ENCODE measurements around the gene STX18.

Gene STX18

DNA sequence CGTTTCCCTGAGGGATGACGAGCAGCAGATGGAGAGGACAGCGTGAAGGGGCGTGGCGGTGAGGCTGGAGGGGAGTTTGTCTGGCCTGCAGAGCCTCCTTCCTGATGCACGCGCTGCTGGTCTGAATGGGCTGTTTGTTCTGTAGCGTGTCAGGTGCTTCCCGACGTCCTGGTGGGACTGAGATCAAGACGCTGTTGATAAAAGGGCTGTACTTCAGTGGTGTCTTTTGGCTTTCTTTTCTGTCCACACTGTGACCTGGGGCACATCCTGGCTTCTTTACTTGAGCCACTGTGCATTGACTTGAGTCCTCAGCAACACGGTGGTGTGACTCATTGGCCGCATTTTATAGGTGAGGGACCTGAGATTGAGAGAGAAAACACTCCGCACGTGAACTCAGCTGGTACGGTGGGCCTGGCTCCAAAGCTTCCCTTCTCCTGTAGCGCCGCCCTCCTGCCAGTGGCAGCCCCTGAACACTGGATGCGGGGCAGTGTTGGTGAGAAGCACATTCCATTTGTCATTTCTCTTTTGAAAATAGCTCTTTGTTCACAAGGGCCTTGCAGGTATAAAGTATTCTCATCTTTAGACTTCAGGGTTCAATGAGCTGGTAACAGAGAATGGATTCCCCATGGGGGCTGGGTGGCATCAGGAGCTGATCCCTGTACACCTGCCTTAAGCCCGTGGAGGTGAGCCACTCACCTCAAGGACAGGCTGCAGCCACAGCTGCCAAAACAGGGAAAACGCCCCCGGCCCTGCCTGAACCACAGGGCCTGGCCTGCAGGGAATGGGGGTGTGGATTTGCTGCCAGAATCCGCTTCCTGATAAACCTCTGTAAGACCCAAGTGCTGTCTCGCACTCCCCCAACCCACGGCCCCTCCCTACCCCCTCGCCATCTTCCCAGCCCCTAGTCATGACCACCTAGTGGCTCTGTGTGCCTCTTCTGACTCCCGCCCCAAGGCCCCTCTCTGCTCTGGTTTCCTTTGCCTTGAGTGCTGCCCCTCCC is 125.7 kb downstream of the STX18 start:
- DNase-seq: no peak

DNA sequence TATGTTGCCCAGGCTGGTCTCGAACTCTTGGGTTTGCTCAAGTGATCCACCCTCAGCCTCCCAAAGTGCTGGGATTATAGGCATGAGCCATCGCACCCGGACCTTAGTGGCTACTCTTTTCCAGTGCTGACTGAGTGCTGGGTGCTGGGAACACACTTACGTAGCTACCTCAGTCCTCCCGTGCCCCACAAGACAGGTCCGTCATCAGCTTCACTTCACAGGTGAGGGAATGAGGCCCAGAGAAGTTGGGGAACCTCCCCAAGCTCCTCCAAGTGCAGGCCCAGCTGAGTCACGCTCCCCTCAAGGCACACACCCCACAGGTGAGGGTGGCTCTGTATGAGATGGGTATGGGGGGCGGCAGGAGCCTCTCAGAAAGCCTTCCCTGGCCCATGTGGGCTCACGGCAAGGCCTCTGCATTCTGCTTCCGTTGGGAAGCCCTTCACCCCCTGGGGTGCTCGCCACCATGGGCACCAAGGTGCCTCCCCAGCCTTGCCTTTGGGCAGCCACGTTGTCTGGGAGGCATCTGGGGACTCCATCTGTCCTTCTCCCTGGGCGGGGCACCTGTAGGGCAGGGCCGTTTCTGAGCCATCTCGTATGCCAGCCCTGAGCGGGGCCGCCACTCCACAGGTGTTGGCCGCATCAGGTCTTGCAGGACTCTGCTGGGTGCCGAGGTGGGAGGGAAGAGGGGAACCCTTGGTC is 126.6 kb downstream of the STX18 start:
- no peak for DNase-seq

DNA sequence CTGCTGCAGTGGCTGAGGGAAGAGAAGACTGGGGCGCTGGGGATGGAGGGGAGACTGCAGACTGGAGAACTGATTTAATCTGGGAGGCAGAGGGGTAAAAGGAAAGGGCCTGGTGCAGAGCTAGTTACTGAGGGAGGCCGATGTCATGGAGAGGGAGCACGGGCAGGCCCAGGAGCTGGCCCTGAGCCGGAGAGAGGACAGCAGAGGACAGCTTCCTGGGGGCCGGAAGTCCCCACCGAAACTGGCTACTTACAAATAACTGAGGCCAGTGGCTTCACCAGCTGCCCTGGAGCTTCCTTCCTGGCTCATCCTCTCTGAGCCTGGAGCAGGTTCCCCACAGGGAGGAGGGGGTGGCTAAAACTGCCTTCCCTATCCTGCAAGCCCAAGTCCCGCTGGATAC is 128.0 kb downstream of the STX18 start:
- DNase-seq: no peak

DNA sequence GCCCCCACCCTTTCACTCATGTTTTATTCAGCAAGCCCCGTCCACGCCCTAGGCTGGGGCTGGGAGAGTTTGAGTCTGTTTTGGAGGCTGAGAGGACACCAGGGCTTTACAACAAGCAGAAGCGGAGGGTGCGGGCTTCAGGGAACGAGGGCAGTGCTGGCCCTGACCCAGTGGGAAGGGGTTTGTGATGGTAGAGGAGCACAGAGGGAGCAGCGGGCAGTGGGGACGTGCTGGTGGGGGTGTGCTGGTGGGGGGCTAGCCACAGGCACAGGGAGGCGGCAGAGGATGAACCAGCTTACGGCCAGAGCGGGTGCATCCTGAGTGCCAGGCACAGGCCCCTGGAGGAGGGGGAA is 128.5 kb downstream of the STX18 start:
- no peak for DNase-seq

DNA sequence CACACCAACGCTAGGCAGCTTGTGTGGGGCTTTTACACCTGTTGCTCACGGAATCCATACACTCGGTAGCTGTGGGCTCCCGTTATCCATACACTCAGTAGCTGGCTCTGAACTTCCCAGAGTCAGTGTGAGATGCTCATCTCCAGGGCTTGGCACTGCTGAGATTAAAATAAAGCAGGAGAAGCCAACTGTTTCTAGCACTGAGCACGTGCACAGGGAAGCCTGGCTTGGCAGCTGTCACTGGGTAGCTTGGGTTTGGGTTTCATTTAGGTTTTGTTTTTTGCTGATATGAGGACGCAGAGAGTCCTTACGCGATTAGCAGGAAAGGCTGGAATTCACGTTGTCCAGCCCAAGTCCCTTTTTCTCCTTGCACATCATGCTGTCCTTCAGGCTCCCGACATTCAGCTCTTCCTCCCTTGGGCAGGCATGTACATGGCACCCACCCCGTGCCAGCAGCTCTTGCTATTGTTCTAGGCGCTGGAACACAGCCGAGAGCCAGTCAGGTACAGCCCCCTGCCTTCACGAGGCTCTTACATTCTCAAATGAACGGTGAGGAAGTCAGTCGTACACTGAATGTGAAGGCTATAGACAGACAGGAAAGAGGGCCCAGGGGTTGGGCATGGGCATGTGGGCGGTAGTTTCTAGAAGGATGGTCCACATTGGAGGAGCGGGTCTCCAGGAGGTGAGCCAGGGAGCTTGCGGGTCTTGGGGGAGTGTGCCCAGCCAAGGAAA is 129.0 kb downstream of the STX18 start:
- no peak for DNase-seq

DNA sequence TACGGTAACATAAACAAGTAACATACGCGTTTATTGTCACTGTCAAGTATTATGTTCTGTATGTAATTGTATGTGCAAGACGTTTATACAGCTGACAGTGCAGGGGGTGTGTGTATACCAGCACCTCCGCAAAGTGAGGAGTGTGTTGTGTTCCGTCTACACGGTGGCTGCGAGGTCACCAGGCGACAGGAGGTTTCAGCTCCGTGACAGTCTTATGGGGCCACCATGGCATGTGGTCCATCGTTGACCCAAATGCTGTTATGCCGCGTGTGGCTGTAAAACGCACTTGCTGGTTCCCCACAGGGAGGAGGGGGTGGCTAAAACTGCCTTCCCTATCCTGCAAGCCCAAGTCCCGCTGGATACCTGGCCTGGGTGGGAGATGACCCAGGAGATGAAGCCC is 129.9 kb downstream of the STX18 start:
- no peak for DNase-seq

DNA sequence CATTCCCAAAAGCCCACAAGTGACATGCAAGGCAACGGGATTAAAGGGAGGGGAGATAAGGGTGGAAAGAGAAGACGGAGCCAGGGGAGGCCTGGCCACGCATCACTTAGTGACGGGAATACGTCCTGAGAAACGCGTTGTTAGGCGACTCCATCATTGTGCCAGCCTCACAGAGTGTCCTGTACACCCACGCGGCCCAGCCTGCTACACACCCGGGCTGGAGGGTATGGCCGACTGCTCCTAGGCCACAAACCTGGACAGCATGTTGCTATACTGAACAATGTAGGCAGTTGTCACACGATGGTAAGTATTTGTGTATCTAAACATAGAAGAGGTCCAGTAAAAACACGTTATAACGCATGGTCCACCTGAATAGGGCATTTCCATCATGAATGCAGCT is 131.6 kb downstream of the STX18 start:
- DNase-seq: no peak

DNA sequence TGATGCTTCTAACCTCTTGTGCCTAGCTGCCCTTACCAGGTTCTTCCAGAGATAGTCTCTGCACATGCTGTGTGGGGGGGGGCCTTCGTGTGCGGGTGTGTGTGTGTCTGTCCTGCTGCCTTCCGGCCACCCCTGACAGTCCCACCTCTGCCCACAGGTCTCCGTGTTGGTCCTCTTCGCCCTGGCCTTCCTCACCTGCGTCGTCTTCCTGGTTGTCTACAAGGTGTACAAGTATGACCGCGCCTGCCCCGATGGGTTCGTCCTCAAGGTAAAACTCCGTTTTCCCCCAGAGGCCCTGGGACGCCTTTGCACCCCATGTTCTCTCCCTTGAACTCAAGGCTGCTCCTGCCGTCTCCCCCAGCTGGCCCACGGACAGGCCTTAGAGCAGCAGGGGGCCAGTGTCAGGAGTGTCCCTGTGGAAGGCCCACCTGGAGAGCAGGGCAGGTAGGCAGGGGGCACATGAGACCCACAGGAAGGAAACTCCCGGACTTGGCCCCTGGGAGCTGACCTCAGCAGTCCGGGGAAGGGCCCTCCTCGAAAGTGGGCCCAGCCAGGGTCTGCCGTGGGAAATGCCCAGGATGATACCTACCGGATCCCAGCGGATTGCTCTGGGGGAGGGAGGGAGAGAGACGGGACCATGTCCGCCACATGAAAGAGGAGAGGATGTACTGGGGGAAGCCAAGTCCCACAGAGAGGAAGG is 132.3 kb downstream of the STX18 start:
- no peak for DNase-seq

DNA sequence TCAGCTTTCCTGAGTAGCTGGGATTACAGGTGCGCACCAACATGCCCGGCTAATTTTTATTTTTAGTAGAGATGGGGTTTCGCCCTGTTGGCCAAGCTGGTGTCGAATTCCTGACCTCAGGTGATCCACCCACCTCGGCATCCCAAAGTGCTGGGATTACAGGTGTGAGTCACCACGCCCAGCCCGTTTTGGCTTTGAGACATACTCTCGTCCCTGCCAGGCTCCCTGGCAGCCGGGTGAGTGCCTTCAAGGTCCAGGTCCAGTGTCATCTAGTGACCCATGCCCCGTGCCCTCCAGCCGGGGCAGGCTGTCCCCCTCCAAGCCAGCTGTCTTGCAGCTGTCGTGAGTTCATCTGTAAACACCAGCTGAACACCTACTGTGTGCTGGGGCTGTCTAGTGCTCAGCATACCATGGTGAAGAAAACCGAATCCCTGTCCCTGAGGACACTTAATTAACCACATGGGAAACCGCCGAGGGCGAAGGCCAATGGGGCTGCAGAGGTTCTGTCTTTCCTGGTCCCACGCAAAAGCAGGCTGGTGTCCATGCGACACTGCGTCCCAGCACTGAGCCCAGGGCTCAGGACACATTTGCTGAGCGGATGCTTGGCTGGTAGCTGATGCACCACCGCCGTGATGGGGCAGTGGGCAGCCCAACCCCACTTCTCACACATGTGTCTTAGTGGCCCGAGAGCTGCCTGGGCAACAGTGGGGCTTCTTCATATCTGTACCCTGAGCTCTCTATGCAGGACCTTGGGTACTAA is 133.1 kb downstream of the STX18 start:
- DNase-seq: no peak

DNA sequence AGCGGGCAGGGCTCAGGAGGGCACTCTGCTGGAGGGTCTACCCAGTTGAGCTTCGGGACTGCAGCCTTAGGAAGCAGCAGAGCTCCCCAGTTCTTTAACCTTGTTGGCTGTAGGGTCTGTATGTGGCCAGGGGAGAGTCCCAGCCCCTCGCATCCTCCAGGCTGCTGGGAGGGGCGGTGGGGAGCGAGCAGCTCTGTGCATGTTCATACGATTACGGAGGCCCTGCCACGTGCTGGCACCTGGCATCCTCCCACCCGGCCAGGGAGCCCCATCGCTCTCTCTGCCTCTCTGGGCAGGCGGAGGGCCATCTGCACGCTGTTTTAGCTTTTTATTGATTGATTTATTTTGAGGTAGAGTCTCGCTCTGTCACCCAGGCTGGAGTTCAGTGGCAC is 133.7 kb downstream of the STX18 start:
- DNase-seq: no peak

DNA sequence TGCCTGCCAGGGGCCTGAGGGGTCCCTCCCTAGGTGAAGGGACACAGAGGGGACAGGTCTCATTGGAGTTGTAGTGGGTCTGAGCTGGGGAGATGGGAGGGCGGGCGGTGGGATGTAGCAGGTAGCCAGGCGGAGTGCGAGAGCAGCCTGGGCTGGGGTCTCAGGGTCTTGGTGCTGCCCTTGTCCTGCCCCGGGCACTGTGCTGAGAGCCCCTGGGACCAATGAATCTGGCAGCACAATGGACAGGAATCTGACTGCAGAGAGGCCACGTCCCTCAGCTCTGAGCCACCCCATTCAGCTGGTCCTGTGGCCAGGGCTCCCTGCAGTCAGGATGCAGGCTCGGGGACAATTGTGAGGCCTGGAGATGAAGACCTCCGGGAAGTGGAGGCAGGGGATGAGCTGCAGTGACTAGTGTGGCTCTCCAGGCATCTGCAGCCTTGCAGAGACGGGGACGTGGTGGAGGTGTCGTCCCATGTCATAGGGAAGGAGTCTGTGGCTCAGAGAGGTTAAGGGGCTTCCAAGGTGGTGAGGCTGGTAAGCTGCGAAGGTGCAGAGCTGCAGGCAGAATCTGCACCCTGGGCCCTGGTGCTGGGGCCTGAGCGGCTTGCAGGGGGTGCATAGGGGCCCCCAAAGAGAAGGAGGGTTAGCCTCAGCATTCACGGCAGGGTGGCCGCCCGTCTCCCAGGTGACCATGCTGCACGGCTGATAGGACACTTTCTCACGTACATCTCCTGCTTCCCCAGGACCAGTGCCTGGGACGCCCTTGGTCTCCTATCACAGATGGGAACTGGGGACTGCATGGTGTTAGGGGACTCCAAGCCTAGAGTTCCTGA is 134.3 kb downstream of the STX18 start:
- no peak for DNase-seq

DNA sequence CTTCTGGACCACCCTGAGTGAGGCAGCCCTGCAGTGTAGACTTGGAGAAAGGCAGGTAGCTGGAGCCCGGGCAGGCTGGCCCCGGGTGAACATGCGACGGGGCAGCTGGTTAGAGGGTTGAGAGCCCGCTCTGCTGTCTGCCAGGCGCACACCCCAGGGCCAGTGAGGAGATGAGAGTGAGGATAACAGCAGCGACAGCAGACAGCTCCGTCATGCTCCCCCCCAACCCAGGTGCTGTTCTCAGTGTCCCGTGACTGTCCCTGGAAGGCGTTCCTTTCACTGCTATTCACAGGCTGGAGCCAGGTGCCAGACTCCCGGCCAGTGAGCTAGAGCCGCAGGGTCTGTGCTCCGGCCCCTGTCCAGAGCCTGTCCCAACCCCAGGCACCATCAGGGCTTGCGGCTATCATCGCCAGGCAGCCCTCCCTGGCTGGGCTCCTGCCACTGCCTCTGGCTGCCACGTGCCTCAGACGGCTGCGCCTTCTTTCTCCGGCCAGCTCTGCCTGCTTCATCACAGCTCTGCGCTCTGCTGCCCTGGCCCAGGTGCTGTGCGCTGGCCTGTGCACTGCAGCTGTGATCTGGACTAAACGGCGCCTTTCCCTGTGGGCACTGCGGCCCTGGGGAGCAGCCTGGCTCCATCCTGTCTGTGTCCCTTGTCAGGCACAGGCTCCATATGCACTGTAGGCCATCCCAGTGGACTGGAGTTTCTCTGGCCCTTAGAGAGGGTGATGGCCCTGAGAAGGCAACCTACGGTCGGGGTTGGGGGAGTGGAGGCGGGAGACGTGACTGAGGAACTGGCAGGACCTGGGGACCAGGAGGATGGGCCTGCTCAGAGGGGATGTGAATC is 135.2 kb downstream of the STX18 start:
- DNase-seq: no peak

DNA sequence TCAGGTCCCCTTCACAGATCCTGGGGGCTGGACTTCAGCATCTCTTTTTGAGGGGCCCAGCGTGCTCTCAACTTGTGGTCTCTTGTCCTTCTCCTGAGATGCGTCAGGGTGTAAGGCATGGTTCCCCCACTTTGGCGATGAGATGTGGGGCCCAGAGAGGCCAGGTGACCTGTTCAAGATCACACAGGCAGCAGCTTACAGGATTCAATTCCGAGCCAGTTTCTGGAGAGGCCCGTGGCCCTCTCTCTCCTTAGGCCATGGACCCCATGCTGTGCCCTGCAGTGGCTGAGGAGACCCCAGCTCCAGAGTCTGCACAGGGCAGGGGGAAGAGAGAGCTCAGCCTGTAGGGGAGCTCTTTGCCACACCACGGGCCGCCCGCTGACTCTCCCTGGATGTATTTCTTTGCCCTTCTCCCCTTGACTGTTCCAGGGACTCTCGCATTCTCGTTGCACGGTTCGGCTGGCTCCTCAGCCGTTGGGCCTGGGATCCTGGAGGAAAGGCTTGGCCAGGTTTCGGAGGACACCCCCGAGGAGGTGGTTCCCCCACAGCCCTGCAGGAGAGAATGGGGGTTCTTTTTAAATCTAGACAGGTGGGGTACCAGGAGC is 136.4 kb downstream of the STX18 start:
- no peak for DNase-seq

DNA sequence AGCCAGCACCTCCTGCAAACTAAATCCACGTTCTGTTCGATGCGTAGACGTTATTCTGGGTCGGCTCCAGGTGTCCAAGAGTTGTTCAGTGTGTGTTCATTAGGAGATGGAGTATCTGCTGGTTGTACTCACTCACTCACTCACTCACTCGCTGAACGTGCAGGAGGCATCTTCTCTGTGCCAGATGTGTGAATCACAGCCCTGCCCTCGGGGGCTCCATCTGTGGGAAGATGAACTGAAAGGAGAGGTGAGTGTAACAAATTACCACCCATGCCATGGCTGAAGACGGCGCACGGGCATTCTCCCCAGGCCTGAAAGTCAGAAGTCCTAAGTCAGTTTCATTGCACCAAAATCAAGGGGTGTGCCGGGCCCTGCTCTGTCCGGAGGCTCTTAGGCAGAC is 138.9 kb downstream of the STX18 start:
- no peak for DNase-seq

DNA sequence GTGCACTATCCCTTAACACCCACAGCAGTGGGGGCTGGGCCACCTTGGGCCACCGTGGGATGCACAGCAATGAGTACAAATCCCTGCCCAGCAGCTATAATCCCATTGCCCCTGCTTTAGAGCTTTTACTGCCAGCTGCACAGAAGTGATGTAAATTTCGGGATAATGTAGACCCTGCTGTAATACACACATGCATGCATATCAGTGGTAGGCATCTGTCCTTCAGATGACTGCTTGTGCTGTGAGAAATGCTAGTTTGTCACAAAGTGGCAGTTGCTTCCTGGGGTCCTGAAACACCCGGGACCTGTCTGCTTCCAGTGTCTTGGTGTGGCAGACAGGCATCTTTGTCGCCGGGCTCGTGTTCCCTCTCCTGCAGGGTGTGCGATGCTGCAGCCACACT is 140.8 kb downstream of the STX18 start:
- no peak for DNase-seq

DNA sequence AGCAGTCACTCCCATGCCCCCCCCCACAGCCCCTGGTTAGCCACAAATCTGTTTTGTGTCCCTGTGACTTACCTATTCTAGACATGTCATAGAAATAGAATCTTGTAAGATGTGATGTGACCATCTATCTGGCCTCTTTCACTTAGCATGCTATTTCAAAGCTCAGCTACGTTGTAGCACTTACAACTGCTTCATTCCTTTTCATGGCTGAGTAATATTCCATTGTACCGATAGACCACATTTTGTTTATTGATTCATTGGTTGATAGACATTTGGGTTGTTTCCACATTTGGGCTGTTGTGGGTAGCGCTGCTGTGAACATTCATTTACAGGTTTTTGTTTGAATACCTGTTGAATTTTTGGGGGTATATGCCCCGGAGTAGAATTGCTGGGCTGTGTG is 143.4 kb downstream of the STX18 start:
- DNase-seq: no peak

DNA sequence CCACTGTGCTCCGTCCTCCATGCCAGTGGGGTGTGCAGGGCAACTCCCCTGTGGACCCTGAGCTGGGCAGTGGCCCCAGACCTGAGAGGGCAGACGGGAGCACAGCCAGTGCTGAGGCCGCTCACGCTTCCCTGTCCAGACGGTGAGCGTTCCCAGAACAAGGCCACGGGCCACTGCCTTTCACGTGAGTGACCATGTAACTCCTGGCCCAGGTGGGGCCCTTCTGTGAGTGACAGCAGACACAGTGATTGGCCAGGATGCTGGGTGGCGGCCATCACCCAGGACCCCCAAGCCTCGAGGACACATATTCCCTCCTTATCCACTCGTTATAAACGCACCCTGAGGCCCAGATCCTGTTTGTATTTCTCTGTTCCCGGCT is 144.4 kb downstream of the STX18 start:
- no peak for DNase-seq

DNA sequence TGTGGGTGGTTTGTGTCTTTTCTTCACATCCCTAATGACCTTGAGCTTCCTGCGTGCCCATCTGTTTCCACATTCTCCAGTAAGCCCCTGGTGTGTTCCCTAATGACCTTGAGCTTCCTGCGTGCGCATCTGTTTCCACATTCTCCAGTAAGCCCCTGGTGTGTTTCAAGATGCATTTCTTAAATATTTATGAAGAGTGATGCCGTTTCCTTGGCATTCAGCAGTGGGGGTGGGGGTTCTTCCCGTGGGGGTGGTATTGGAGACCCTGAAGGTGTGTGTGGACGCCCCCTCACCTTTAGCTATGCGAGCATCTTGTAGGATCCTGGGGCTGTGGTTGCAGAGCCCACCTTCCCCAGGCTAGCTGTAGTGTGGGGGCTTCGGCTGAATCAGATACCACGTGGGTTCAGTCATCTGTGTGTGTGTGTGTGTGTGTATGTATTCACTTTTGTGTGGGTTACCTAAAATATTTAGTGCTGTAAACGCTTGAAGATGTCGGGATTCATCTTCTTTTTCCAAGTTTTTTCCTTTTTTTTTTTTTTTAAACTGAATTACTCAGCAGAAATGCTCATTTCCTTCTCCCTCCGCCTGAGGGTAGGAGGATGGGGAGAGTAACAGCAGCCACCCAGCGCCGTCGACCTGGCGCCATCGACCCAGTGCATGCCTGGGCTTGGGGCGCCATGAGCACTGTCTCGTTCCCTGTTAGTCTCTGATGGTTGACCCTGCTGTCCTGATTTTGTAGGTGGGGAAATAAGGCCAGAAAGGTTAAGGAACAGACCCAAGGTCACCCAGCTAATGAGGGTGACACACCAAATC is 145.0 kb downstream of the STX18 start:
- DNase-seq: no peak

Measured in GOT3 (cell line).